HepG2 (cell line): ENCODE results near the gene MSL3B.

Experiments
- ATAC-seq: fragments of 200-7000 bp; cut with Tn5 transposase; 3 replicates; pipeline ENCODE4 v1.9.1; 2020; ENCODE audit warnings: mild to moderate bottlenecking, moderate library complexity
- BruUV-seq: library from RNA; stranded (reverse); fragments of 400-500 nt; replicated peaks from 2 replicates; lab custom pipeline; 2021; lab: Mats Ljungman, UMichigan
- CTCF ChIA-PET: fragments of 300-600 bp; formaldehyde crosslinking; extraction: SDS; loops from one replicate; lab custom pipeline; 2021; ENCODE audit warnings: low total read pairs, inconsistent platforms, low intra/inter-chr PET ratio; lab: Yijun Ruan, JAX
- POLR2A ChIA-PET: fragments of 350-600 bp; sonication (Branson Sonifier 250); formaldehyde crosslinking; loops from one replicate; lab custom pipeline; 2020; ENCODE audit warnings: antibody characterized with exemption, inconsistent platforms; lab: Yijun Ruan, JAX
- DNase-seq: peaks from one replicate; pipeline ENCODE4 v3.0.0-alpha.2; 2015; ENCODE audit warnings: low spot score
- FAIRE-seq: peaks from 3 replicates; lab custom pipeline; 2011; peaks lifted over from hg19 to GRCh38; lab: Jason Lieb, UNC
- H2AFZ ChIP-seq: one replicate; pipeline ENCODE4 v1.6.1; 2011; ENCODE audit warnings: low read length, inconsistent platforms
- H3K27ac ChIP-seq: fragments of 300-600 bp; 3 replicates; pipeline ENCODE4 v1.8.0; 2011; ENCODE audit warnings: mixed run types, mild to moderate bottlenecking, mixed read lengths, low read length, inconsistent platforms; ENCODE audit not compliant: insufficient read depth; ENCODE audit errors: extremely low read length
- H3K27me3 ChIP-seq, 2 experiments: fragments of 200-600 bp in 1 of 2; 2 replicates in 1 of 2; 3 replicates in 1 of 2; pipeline versions ENCODE4 v1.6.0 to v1.8.0; 2011; ENCODE audit warnings: low read length in 2 of 2, mild to moderate bottlenecking in 2 of 2, moderate library complexity in 2 of 2, inconsistent platforms in 1 of 2; ENCODE audit not compliant: insufficient read depth in 2 of 2, control insufficient read depth in 1 of 2
- H3K36me3 ChIP-seq, 2 experiments: fragments of 200-600 bp in 1 of 2; replicated peaks in 1 of 2; 2 replicates in 1 of 2; 3 replicates in 1 of 2; pipeline versions ENCODE4 v1.5.1 to v1.8.0; 2011; ENCODE audit warnings: low read length in 2 of 2, inconsistent platforms in 1 of 2; ENCODE audit not compliant: insufficient read depth in 2 of 2, control insufficient read depth in 1 of 2
- H3K4me1 ChIP-seq: 2 replicates; pipeline ENCODE4 v1.5.1; 2012; ENCODE audit warnings: low read length, inconsistent platforms; ENCODE audit not compliant: insufficient read depth
- H3K4me2 ChIP-seq: 2 replicates; pipeline ENCODE4 v1.6.0; 2011; ENCODE audit warnings: low read depth, low read length, inconsistent platforms
- H3K4me3 ChIP-seq, 3 experiments: fragments of 200-600 bp in 1 of 3; sonication (generic), shearing (Covaris generic) in 1 of 3; replicated peaks in 1 of 3; 2 replicates each; pipeline ENCODE4 v1.5.1; 2011 to 2016; ENCODE audit warnings: low read length in 3 of 3, inconsistent platforms in 2 of 3, low read depth in 2 of 3, mild to moderate bottlenecking in 2 of 3, control low read depth in 1 of 3, mixed read lengths in 1 of 3; ENCODE audit not compliant: insufficient read depth in 1 of 3
- H3K79me2 ChIP-seq: one replicate; pipeline ENCODE4 v1.6.1; 2011; ENCODE audit warnings: low read length, inconsistent platforms; ENCODE audit not compliant: insufficient read depth
- H3K9ac ChIP-seq: 2 replicates; pipeline ENCODE4 v1.6.0; 2011; ENCODE audit warnings: mild to moderate bottlenecking, low read depth, low read length, inconsistent platforms; ENCODE audit not compliant: insufficient read depth
- H3K9me3 ChIP-seq: 2 replicates; pipeline ENCODE4 v1.5.1; 2012; ENCODE audit warnings: mild to moderate bottlenecking, low read length
- H4K20me1 ChIP-seq: 2 replicates; pipeline ENCODE4 v1.6.0; 2011; ENCODE audit warnings: inconsistent platforms, mild to moderate bottlenecking, low read length, moderate library complexity; ENCODE audit not compliant: insufficient read depth
- AGO2 ChIP-seq: fragments of 200-400 bp; formaldehyde crosslinking; optimal IDR thresholded peaks from 2 replicates; pipeline ENCODE3; 2017; ENCODE audit warnings: mild to moderate bottlenecking, low read depth, low read length, moderate library complexity
- EEA1 ChIP-seq: sonication (generic); formaldehyde crosslinking; IDR thresholded peaks from 2 replicates; pipeline ENCODE4 v1.5.1; 2020; ENCODE audit warnings: mild to moderate bottlenecking, missing genetic modification reagents, borderline replicate concordance
- ZNF597 ChIP-seq: sonication (generic); formaldehyde crosslinking; IDR thresholded peaks from 2 replicates; pipeline ENCODE4 v1.5.0; 2020; ENCODE audit warnings: missing genetic modification reagents
- WGBS: methylation state at CpG from one replicate; pipeline ENCODE4 v1.1.6; 2017; ENCODE audit warnings: low lambda C conversion rate; 5-methylcytosine and 5-hydroxymethylcytosine counted together
- in situ Hi-C: cut with HindIII; loops from 2 replicates; pipeline ENCODE4 v1.10.0; 2017; ENCODE audit warnings: low pct_unique_long_range_greater_than_20kb; ENCODE audit not compliant: extremely low pct_ligation_motif_present
- intact Hi-C: fragments of 100-400 bp; cut with micrococcal nuclease; formaldehyde crosslinking; loops from one replicate; pipeline ENCODE4 v1.10.0; 2022; ENCODE audit not compliant: unreplicated experiment

MSL3B gene

GRCh38 chr2:233849607-233850271, 18.4 kb downstream of the MSL3B start:
- no TSS peak for BruUV-seq
- FAIRE-seq (no peak), ATAC-seq (no peak), DNase-seq (no peak)
- peaks cover 29% of the 10 kb centered on the region for H3K4me1 ChIP-seq
- no peak overlapping the region for H3K4me3 ChIP-seq
- no peaks in the 10 kb centered on the region for H3K9me3 ChIP-seq
- peaks cover 39% of the 10 kb centered on the region for H3K79me2 ChIP-seq
- intact Hi-C loops (no loop called here), in situ Hi-C loops (loop anchor here (25.0 kb wide), 1 partner anchor 537 kb away; the partner anchor contains the start of gene SAG)
- ChIA-PET CTCF (no interaction called here), POLR2A (no interaction called here)
- no peaks in the 10 kb centered on the region for H3K27me3 ChIP-seq
- H3K9ac ChIP-seq = no peak overlapping the region
- peaks cover 9% of the 10 kb centered on the region for H4K20me1 ChIP-seq
- H3K36me3 ChIP-seq = peaks cover 37 to 73% of the 10 kb centered on the region in 2 experiments
- 98% methylated on average over 13 of the region's 13 CpGs for WGBS
- H3K4me2 ChIP-seq = no peak overlapping the region
- H2AFZ ChIP-seq = no peak overlapping the region
- TF ChIP-seq EEA1 (CRISPR knock-in tag) = no peak
- no peak overlapping the region for H3K27ac ChIP-seq

GRCh38 chr2:233848276-233848675, 19.9 kb downstream of the MSL3B start:
- ChIA-PET POLR2A (no interaction called here), CTCF (no interaction called here)
- no peak overlapping the region for H3K4me3 ChIP-seq
- in situ Hi-C loops = loop anchor here (25.0 kb wide), 1 partner anchor 536 kb away; the partner anchor contains the start of gene SAG
- H3K36me3 ChIP-seq = peaks cover 49 to 88% of the 10 kb centered on the region in 2 experiments
- H3K79me2 ChIP-seq = peaks cover 29% of the 10 kb centered on the region
- H2AFZ ChIP-seq = no peak overlapping the region
- H3K9me3 ChIP-seq = no peaks in the 10 kb centered on the region
- DNase-seq (no peak), FAIRE-seq (no peak), ATAC-seq (no peak)
- intact Hi-C loops = no loop called here
- H3K9ac ChIP-seq = no peak overlapping the region
- H3K27me3 ChIP-seq = no peaks in the 10 kb centered on the region
- peaks cover 9% of the 10 kb centered on the region for H4K20me1 ChIP-seq
- no peak overlapping the region for H3K27ac ChIP-seq
- TF ChIP-seq AGO2 (peak; percentile 25), ZNF597 (CRISPR knock-in tag) (no peak)
- H3K4me1 ChIP-seq = peaks cover 25% of the 10 kb centered on the region
- no peak overlapping the region for H3K4me2 ChIP-seq
- BruUV-seq = no TSS peak
- WGBS = 98% methylated on average over 13 of the region's 13 CpGs
